Measurements from ENCODE around the gene ZC3H4. TPM values are rescaled to one million over a fixed set of nuclear protein-coding genes. Genes with fewer than 3 reads are reported as not detected.

Gene ZC3H4
- total and polyA plus RNA-seq, 2 of the 8 experiments (the other 6 are each of a cell fraction or from before 2014, with no cell fraction given): 6.6 to 92.0 TPM

DNA sequence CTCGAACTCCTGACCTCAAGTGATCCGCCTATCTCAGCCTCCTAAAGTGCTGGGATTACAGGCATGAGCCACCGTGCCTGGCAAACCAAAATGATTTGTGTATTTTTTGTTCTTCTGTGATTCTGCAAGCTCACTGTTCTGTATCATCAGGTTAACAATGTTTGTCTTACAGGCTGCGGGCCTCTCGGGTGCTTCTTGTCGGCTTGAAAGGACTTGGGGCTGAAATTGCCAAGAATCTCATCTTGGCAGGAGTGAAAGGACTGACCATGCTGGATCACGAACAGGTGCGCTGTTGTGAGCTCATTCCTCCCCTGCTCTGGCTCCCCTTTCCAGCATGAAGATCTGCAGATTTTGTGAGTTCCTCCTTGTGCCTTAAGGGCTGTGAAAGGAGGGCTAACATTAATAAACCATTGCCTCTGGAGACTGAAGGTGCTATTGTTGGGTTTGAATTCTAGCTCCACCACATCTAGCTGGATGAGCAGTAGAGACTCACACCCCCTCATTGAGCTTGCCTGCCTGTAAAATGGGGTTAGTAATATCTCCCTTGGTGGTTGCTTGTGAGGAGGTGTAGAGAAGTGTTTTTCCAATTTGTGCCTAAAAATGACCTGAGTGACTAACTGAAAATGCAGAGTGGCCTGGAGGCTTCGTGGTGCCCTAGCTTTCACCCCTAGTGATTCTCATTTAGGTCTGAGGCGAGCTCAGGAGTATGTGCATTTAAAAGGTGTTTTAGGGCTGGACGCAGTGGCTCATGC is 29.9 kb upstream of the ZC3H4 start (continued):
- TF ChIP-seq SAP30 (IDR thresholded peaks at IDR 0.05; ENCODE audit: insufficient read depth, insufficient replicate concordance, low read length) (no peak), MAFK (IDR thresholded peaks at IDR 0.05; ENCODE audit: low read depth, low read length) (no peak), ZNF274 (IDR thresholded peaks at IDR 0.05; ENCODE audit: borderline replicate concordance, extremely low read depth, low read length) (no peak), RFX5 (IDR thresholded peaks at IDR 0.05; ENCODE audit: borderline replicate concordance, low read depth, low read length) (no peak), JUND (IDR thresholded peaks at IDR 0.05; ENCODE audit: low read length) (no peak), SP4 (IDR thresholded peaks at IDR 0.05; ENCODE audit: low read length) (no peak), YY1 (IDR thresholded peaks at IDR 0.05; ENCODE audit: low read depth, low read length) (no peak), NANOG (IDR thresholded peaks at IDR 0.05; ENCODE audit: insufficient read depth, low read depth, low read length, poor library complexity, severe bottlenecking) (no peak)
